CD14-positive monocyte (primary cell): ENCODE data around the gene LRRC45. TPM values are rescaled to one million over a fixed set of nuclear protein-coding genes. Genes with fewer than 3 reads are reported as not detected.
A peak's percentile ranks its signal among the peaks of the same experiment; 100 is the strongest.

Experiments
- DNase-seq, 3 donors: peaks; one replicate each; pipeline ENCODE4 v3.0.0-alpha.2; 2011 to 2022
- H2AFZ ChIP-seq: 2 replicates; pipeline ENCODE4 v1.6.0; 2012; ENCODE audit warnings: mild to moderate bottlenecking, low read depth, low read length, inconsistent platforms; ENCODE audit not compliant: insufficient read depth, poor library complexity, severe bottlenecking
- H3K27ac ChIP-seq, 2 donors: 1 replicate in 1 of 2; 2 replicates in 1 of 2; pipeline ENCODE4 v1.5.1; 2012 to 2013; ENCODE audit warnings: low read length in 2 of 2, control low read depth in 1 of 2, inconsistent platforms in 1 of 2, low read depth in 1 of 2, mild to moderate bottlenecking in 1 of 2
- H3K27me3 ChIP-seq, 2 donors: one replicate each; pipeline versions ENCODE4 v1.6.0 to v1.6.1; 2011 to 2013; ENCODE audit warnings: low read length in 2 of 2; ENCODE audit not compliant: control insufficient read depth in 2 of 2, insufficient read depth in 2 of 2
- H3K36me3 ChIP-seq, 2 donors: replicated peaks in 1 of 2; 1 replicate in 1 of 2; 2 replicates in 1 of 2; pipeline versions ENCODE4 v1.5.1 to v1.6.1; 2012 to 2013; ENCODE audit warnings: low read length in 2 of 2, control low read depth in 1 of 2, inconsistent platforms in 1 of 2, mild to moderate bottlenecking in 1 of 2; ENCODE audit not compliant: insufficient read depth in 2 of 2, control insufficient read depth in 1 of 2
- H3K4me1 ChIP-seq, 2 donors: 1 replicate in 1 of 2; 2 replicates in 1 of 2; pipeline versions ENCODE4 v1.5.1 to v1.6.1; 2012 to 2013; ENCODE audit warnings: low read length in 2 of 2, control low read depth in 1 of 2, inconsistent platforms in 1 of 2, mild to moderate bottlenecking in 1 of 2, moderate library complexity in 1 of 2; ENCODE audit not compliant: insufficient read depth in 2 of 2, control insufficient read depth in 1 of 2
- H3K4me2 ChIP-seq: replicated peaks from 2 replicates; pipeline ENCODE3; 2012; ENCODE audit warnings: low read length, moderate library complexity, mild to moderate bottlenecking; ENCODE audit not compliant: poor library complexity, severe bottlenecking; ENCODE audit errors: extremely low read depth
- H3K4me3 ChIP-seq, 3 experiments: fragments of 200-600 bp in 1 of 3; sonication (generic) in 1 of 3; replicated peaks in 1 of 3; 1 replicate in 2 of 3; 2 replicates in 1 of 3; pipeline ENCODE4 v1.5.1; 2011 to 2013; ENCODE audit warnings: low read length in 3 of 3, mild to moderate bottlenecking in 3 of 3, control low read depth in 2 of 3, low read depth in 2 of 3, inconsistent platforms in 1 of 3, moderate library complexity in 1 of 3
- H3K79me2 ChIP-seq: 2 replicates; pipeline ENCODE4 v1.6.0; 2012; ENCODE audit warnings: mild to moderate bottlenecking, control low read depth, inconsistent platforms, low read length, moderate library complexity; ENCODE audit not compliant: insufficient read depth
- H3K9ac ChIP-seq: 2 replicates; pipeline ENCODE4 v1.6.0; 2017; ENCODE audit warnings: low read length, mild to moderate bottlenecking; ENCODE audit not compliant: insufficient read depth, poor library complexity, severe bottlenecking
- H3K9me3 ChIP-seq, 2 donors: replicated peaks in 1 of 2; 1 replicate in 1 of 2; 2 replicates in 1 of 2; pipeline versions ENCODE4 v1.5.1 to v1.6.1; 2012 to 2013; ENCODE audit warnings: low read length in 2 of 2, control low read depth in 1 of 2; ENCODE audit not compliant: control insufficient read depth in 1 of 2, insufficient read depth in 1 of 2
- H4K20me1 ChIP-seq: 2 replicates; pipeline ENCODE4 v1.6.0; 2012; ENCODE audit warnings: mild to moderate bottlenecking, low read length, control low read depth, moderate library complexity; ENCODE audit not compliant: insufficient read depth
- H3K27ac Mint-ChIP-seq, 7 donors: one replicate each; pipeline ENCODE4 v1.8.0; 2020; ENCODE audit warnings: mild to moderate bottlenecking in 7 of 7, mixed read lengths in 7 of 7, moderate library complexity in 6 of 7, inconsistent platforms in 2 of 7
- H3K27me3 Mint-ChIP-seq, 3 donors: one replicate each; pipeline ENCODE4 v1.8.0; 2021 to 2022; ENCODE audit warnings: low read depth in 3 of 3, mild to moderate bottlenecking in 3 of 3, mixed read lengths in 3 of 3, moderate library complexity in 3 of 3, inconsistent platforms in 1 of 3
- H3K36me3 Mint-ChIP-seq, 2 donors: one replicate each; pipeline ENCODE4 v1.8.0; 2020; ENCODE audit warnings: mixed read lengths in 2 of 2, inconsistent platforms in 1 of 2, mild to moderate bottlenecking in 1 of 2
- H3K4me1 Mint-ChIP-seq: one replicate; pipeline ENCODE4 v1.8.0; 2020; ENCODE audit warnings: mild to moderate bottlenecking, mixed read lengths
- H3K4me3 Mint-ChIP-seq, 2 donors: one replicate each; pipeline ENCODE4 v1.8.0; 2020; ENCODE audit warnings: mild to moderate bottlenecking in 2 of 2, mixed read lengths in 2 of 2, moderate library complexity in 1 of 2
- H3K9me3 Mint-ChIP-seq, 7 donors: one replicate each; pipeline ENCODE4 v1.8.0; 2020 to 2022; ENCODE audit warnings: mixed read lengths in 7 of 7, mild to moderate bottlenecking in 6 of 7, moderate library complexity in 6 of 7, inconsistent platforms in 2 of 7
- CTCF ChIP-seq: fragments of 200-600 bp; IDR thresholded peaks from one replicate; pipeline ENCODE4 v1.8.0; 2022; ENCODE audit warnings: antibody characterized with exemption, mild to moderate bottlenecking
- WGBS: methylation state at CpG from one replicate; pipeline ENCODE4 v1.1.5; 2013; ENCODE audit warnings: missing lambda C conversion rate; ENCODE audit not compliant: insufficient coverage; 5-methylcytosine and 5-hydroxymethylcytosine counted together
- intact Hi-C, 2 donors: fragments of 100-400 bp; cut with micrococcal nuclease; formaldehyde crosslinking; loops; one replicate each; pipeline versions ENCODE4 v1.15.0 to v1.15.1; 2023
- polyA plus RNA-seq, 3 donors: library from polyadenylated mRNA; depleted of rRNA in 1 of 3; unstranded in 2 of 3; stranded (reverse) in 1 of 3; fragments of 300-500 nt in 2 of 3; fragments of >200 nt in 1 of 3; fragmentation: Illumina TruSeq in 2 of 3; gene quantifications; 1 replicate in 2 of 3; 2 replicates in 1 of 3; pipeline ENCODE4 v1.2.3, GENCODE V29; 2012 to 2021

The LRRC45 gene
- polyA plus RNA-seq, 3 donors = 2.6 to 12.2 (median 3.4) TPM

DNA sequence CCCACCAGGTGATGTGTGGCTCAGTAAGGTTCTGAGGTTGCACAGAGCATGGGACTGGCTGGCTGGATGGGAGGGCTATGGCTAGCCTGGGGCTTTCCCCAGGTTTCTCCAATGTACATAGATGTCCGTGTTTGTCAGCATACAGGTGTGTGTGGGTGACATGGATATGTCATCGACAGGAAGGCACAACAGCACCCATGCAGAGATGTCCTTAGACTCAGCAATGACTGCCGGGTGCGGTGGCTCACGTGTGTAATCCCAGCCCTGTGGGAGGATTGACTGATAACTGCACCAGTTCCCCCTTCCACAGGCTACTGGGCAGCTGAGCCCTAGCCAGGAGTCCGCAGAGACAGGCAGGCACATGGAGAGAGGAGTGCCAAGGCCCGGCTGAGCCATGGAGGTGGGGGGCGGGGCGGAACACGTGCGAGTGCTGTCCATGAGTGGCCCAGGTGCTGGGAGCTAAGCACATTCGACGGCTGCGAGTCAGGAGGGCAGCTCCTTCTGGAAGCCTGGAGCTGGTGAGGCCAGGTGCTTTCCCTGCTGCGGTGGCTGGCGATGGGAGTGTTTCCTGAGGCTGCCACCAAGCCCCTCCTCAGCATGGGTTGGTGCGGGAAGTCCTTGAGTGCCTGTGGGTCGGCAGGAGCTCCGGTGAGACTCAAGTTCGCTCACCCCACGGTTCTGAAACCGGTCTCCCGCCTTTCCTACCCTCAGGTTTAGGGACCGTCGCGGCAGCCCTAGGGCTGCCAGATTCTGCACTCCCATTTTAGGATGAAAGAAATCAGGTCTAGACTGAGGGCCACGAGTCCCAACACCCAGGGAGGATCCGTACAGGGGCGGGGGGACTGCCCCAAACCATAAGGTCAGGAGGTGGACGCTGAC is 46.5 kb upstream of the LRRC45 start:
- peak overlapping the region; percentile 92 for H3K4me2 ChIP-seq
- H3K27ac Mint-ChIP-seq = peak overlapping the region; percentile 87 to 97 (median 91)
- peaks cover 3 to 9% of the 10 kb centered on the region in 2 donors for H3K36me3 ChIP-seq
- H4K20me1 ChIP-seq = no peaks in the 10 kb centered on the region
- peak overlapping the region; percentile 95 to 98 for H3K4me3 Mint-ChIP-seq
- H3K9ac ChIP-seq = peak overlapping the region; percentile 93
- peaks cover 34% of the 10 kb centered on the region for H3K4me1 Mint-ChIP-seq
- H3K27me3 ChIP-seq = no peaks in the 10 kb centered on the region
- DNase-seq = peak in 1 of 3 donors; percentile 30
- peaks cover 9 to 24% of the 10 kb centered on the region in 2 donors for H3K36me3 Mint-ChIP-seq
- peaks cover 12% of the 10 kb centered on the region for H3K79me2 ChIP-seq
- TF ChIP-seq CTCF = no peak
- peaks cover 6 to 9% of the 10 kb centered on the region in 2 donors for H3K9me3 ChIP-seq
- H3K27me3 Mint-ChIP-seq = peaks cover 5 to 7% (median 6%) of the 10 kb centered on the region in 3 donors
- H3K9me3 Mint-ChIP-seq = peaks cover 0 to 16% (median 11%) of the 10 kb centered on the region in 7 donors
- 20% methylated on average over 20 of the region's 30 CpGs for WGBS
- H3K4me1 ChIP-seq = peaks cover 20 to 24% of the 10 kb centered on the region in 2 donors
- H3K4me3 ChIP-seq = peak overlapping the region; percentile 55 to 80 (median 75)
- H2AFZ ChIP-seq = peak overlapping the region; percentile 94
- H3K27ac ChIP-seq = peak overlapping the region; percentile 6 to 90
- intact Hi-C loops = loop anchor here (1.0 to 5.0 kb wide), 3 partner anchors 46 to 49 kb away; partner anchors contain the start of genes LRRC45 (in 2 of the 2), CENPX (in 1 of the 2) and MAFG (in 1 of the 2)

GRCh38 chr17:81977211-81977808 is 45.8 kb upstream of the LRRC45 start, which contains the start of gene ASPSCR1:
TSS of gene ASPSCR1 (plus strand) at chr17:81977629. CDS start at chr17:81977647, 18 bp downstream.
- Histone ChIP-seq H2AFZ (peak within 1 kb of the TSS; percentile 94), H3K4me1 (peaks cover 20 to 24% of the 10 kb centered on the region in 2 donors), H4K20me1 (no peaks in the 10 kb centered on the region), H3K4me2 (peak within 1 kb of the TSS; percentile 92), H3K9me3 (peaks cover 6 to 9% of the 10 kb centered on the region in 2 donors), H3K27ac (peak within 1 kb of the TSS; percentile 64 to 90), H3K4me3 (peak within 1 kb of the TSS; percentile 55 to 80 (median 75)), H3K27me3 (no peaks in the 10 kb centered on the region), H3K79me2 (peaks cover 12% of the 10 kb centered on the region), H3K36me3 (peaks cover 3 to 9% of the 10 kb centered on the region in 2 donors), H3K9ac (peak within 1 kb of the TSS; percentile 93)
- Mint-ChIP-seq H3K27ac (peak within 1 kb of the TSS; percentile 87 to 97 (median 91)), H3K27me3 (peaks cover 5 to 7% (median 6%) of the 10 kb centered on the region in 3 donors), H3K36me3 (peaks cover 12 to 25% of the 10 kb centered on the region in 2 donors), H3K4me1 (peaks cover 34% of the 10 kb centered on the region), H3K4me3 (peak within 1 kb of the TSS; percentile 95 to 98), H3K9me3 (peaks cover 0 to 16% (median 11%) of the 10 kb centered on the region in 7 donors)
- no peak for TF ChIP-seq CTCF
- WGBS = under 1% methylated on average over 76 of the region's 76 CpGs
- intact Hi-C loops = loop anchor here (1.0 to 5.0 kb wide), 3 partner anchors 45 to 50 kb away; partner anchors contain the start of genes LRRC45 (in 2 of the 2), CENPX (in 1 of the 2) and MAFG (in 1 of the 2)
- DNase-seq = peak; percentile 88 to 91 (median 89)
